ENCODE results near the gene DAPK3. TPM values are rescaled to one million over a fixed set of nuclear protein-coding genes. Genes with fewer than 3 reads are reported as not detected.

Gene DAPK3
- total RNA-seq, 2 donors from 2014 or later: 89.9 to 106 TPM

GRCh38 chr19:3979289-3979673 lies 8.4 kb upstream of the DAPK3 start:
- H3K27me3 ChIP-seq (ENCODE audit: control insufficient read depth, insufficient read depth, low read length, poor library complexity, severe bottlenecking): no peaks in the 10 kb centered on the region
- no peak overlapping the region for H3K27ac ChIP-seq (ENCODE audit: low read depth, low read length)
- no peak overlapping the region for H3K4me3 Mint-ChIP-seq
- H3K9me3 ChIP-seq (ENCODE audit: control insufficient read depth, low read length): no peaks in the 10 kb centered on the region
- no peaks in the 10 kb centered on the region for H3K27me3 Mint-ChIP-seq (ENCODE audit: insufficient read depth)
- no peak for TF ChIP-seq CTCF (conservative IDR thresholded peaks at IDR 0.05)
- peaks cover 12% of the 10 kb centered on the region for H3K4me1 ChIP-seq (ENCODE audit: control insufficient read depth, insufficient read depth, low read length)
- no peak overlapping the region for H3K9ac ChIP-seq (ENCODE audit: extremely low read depth, low read length, poor library complexity, severe bottlenecking)
- peaks cover 21% of the 10 kb centered on the region for H3K4me1 Mint-ChIP-seq
- DNase-seq: no peak
- H3K27ac Mint-ChIP-seq: peak overlapping the region; percentile 74
- H3K4me3 ChIP-seq (ENCODE audit: low read length): no peak overlapping the region
- H3K36me3 Mint-ChIP-seq (ENCODE audit: low read depth): peaks cover 85% of the 10 kb centered on the region
- 95 to 96% methylated on average over 12 to 18 of the region's 18 CpGs for WGBS, 2 experiments (ENCODE audit: insufficient coverage in 1 of 2, insufficient read length in 1 of 2)
- H3K9me3 Mint-ChIP-seq: no peaks in the 10 kb centered on the region
- peaks cover 92% of the 10 kb centered on the region for H3K36me3 ChIP-seq (ENCODE audit: control insufficient read depth, insufficient read depth, low read length)

GRCh38 chr19:3978145-3978544 lies 7.2 kb upstream of the DAPK3 start:
- Histone ChIP-seq H3K36me3 (ENCODE audit: control insufficient read depth, insufficient read depth, low read length) (peaks cover 81% of the 10 kb centered on the region), H3K9me3 (ENCODE audit: control insufficient read depth, low read length) (no peaks in the 10 kb centered on the region), H3K4me3 (ENCODE audit: low read length) (no peak overlapping the region), H3K27me3 (ENCODE audit: control insufficient read depth, insufficient read depth, low read length, poor library complexity, severe bottlenecking) (no peaks in the 10 kb centered on the region), H3K27ac (ENCODE audit: low read depth, low read length) (no peak overlapping the region), H3K4me1 (ENCODE audit: control insufficient read depth, insufficient read depth, low read length) (peaks cover 12% of the 10 kb centered on the region), H3K9ac (ENCODE audit: extremely low read depth, low read length, poor library complexity, severe bottlenecking) (no peak overlapping the region)
- Mint-ChIP-seq H3K4me3 (no peak overlapping the region), H3K27me3 (ENCODE audit: insufficient read depth) (no peaks in the 10 kb centered on the region), H3K4me1 (peaks cover 10% of the 10 kb centered on the region), H3K9me3 (no peaks in the 10 kb centered on the region), H3K36me3 (ENCODE audit: low read depth) (peaks cover 74% of the 10 kb centered on the region), H3K27ac (peak overlapping the region; percentile 33)
- DNase-seq: peak; percentile 42
- WGBS, 2 experiments (ENCODE audit: insufficient coverage in 1 of 2, insufficient read length in 1 of 2): 97 to 99% methylated on average over 18 to 19 of the region's 19 CpGs
- TF ChIP-seq CTCF (conservative IDR thresholded peaks at IDR 0.05): no peak

GRCh38 chr19:3977242-3978143 lies 6.6 kb upstream of the DAPK3 start:
- H3K9ac ChIP-seq (ENCODE audit: extremely low read depth, low read length, poor library complexity, severe bottlenecking): no peak overlapping the region
- no peak overlapping the region for H3K4me3 ChIP-seq (ENCODE audit: low read length)
- peak; percentile 67 for TF ChIP-seq CTCF (conservative IDR thresholded peaks at IDR 0.05)
- no peaks in the 10 kb centered on the region for H3K27me3 Mint-ChIP-seq (ENCODE audit: insufficient read depth)
- H3K4me3 Mint-ChIP-seq: no peak overlapping the region
- peaks cover 67% of the 10 kb centered on the region for H3K36me3 Mint-ChIP-seq (ENCODE audit: low read depth)
- no peaks in the 10 kb centered on the region for H3K27me3 ChIP-seq (ENCODE audit: control insufficient read depth, insufficient read depth, low read length, poor library complexity, severe bottlenecking)
- no peak overlapping the region for H3K27ac ChIP-seq (ENCODE audit: low read depth, low read length)
- no peaks in the 10 kb centered on the region for H3K9me3 Mint-ChIP-seq
- peak overlapping the region; percentile 33 for H3K27ac Mint-ChIP-seq
- DNase-seq: peak; percentile 78
- H3K36me3 ChIP-seq (ENCODE audit: control insufficient read depth, insufficient read depth, low read length): peaks cover 78% of the 10 kb centered on the region
- 95% methylated on average over 47 to 59 of the region's 59 CpGs for WGBS, 2 experiments (ENCODE audit: insufficient coverage in 1 of 2, insufficient read length in 1 of 2)
- H3K4me1 ChIP-seq (ENCODE audit: control insufficient read depth, insufficient read depth, low read length): peaks cover 12% of the 10 kb centered on the region
- H3K9me3 ChIP-seq (ENCODE audit: control insufficient read depth, low read length): no peaks in the 10 kb centered on the region
- H3K4me1 Mint-ChIP-seq: peaks cover 3% of the 10 kb centered on the region
